ENCODE results near the gene FHIP1B.

The FHIP1B gene

GRCh38 chr11:6228520-6228919, 5.9 kb downstream of the FHIP1B start:
- Mint-ChIP-seq H3K36me3 (peaks cover 24% of the 10 kb centered on the region), H3K4me1 (peaks cover 46% of the 10 kb centered on the region), H3K9me3 (no peaks in the 10 kb centered on the region), H3K4me3 (no peak overlapping the region), H3K27me3 (no peaks in the 10 kb centered on the region), H3K27ac (no peak overlapping the region)
- ATAC-seq (ENCODE audit: low read depth), result no peak
- DNase-seq (ENCODE audit: low spot score in 2 of 2), result no peak

GRCh38 chr11:6225896-6226295, 8.5 kb downstream of the FHIP1B start:
- Mint-ChIP-seq H3K27ac (no peak overlapping the region), H3K4me1 (peaks cover 44% of the 10 kb centered on the region), H3K27me3 (no peaks in the 10 kb centered on the region), H3K4me3 (no peak overlapping the region), H3K36me3 (peaks cover 37% of the 10 kb centered on the region), H3K9me3 (no peaks in the 10 kb centered on the region)
- ATAC-seq (ENCODE audit: low read depth) (no peak), DNase-seq (ENCODE audit: low spot score in 2 of 2) (no peak)

GRCh38 chr11:6225024-6225423, 9.4 kb downstream of the FHIP1B start:
- peaks cover 38% of the 10 kb centered on the region for H3K4me1 Mint-ChIP-seq
- peaks cover 42% of the 10 kb centered on the region for H3K36me3 Mint-ChIP-seq
- no peaks in the 10 kb centered on the region for H3K9me3 Mint-ChIP-seq
- H3K4me3 Mint-ChIP-seq, result no peak overlapping the region
- DNase-seq (ENCODE audit: low spot score in 2 of 2) (no peak), ATAC-seq (ENCODE audit: low read depth) (no peak)
- no peaks in the 10 kb centered on the region for H3K27me3 Mint-ChIP-seq
- no peak overlapping the region for H3K27ac Mint-ChIP-seq

- ATAC-seq (ENCODE audit: low read depth) (no peak), DNase-seq (ENCODE audit: low spot score in 2 of 2) (no peak)
- Mint-ChIP-seq H3K27ac (no peak overlapping the region), H3K4me1 (peaks cover 36% of the 10 kb centered on the region), H3K4me3 (no peak overlapping the region), H3K27me3 (no peaks in the 10 kb centered on the region), H3K36me3 (peaks cover 42% of the 10 kb centered on the region), H3K9me3 (no peaks in the 10 kb centered on the region)
These were observed 10.0 kb downstream of the FHIP1B start for GRCh38 chr11:6224421-6224820.

GRCh38 chr11:6223854-6224253, 10.6 kb downstream of the FHIP1B start:
- ATAC-seq (ENCODE audit: low read depth) (no peak), DNase-seq (ENCODE audit: low spot score in 2 of 2) (no peak)
- H3K27ac Mint-ChIP-seq, result no peak overlapping the region
- H3K9me3 Mint-ChIP-seq, result no peaks in the 10 kb centered on the region
- H3K36me3 Mint-ChIP-seq, result peaks cover 44% of the 10 kb centered on the region
- H3K4me1 Mint-ChIP-seq, result peaks cover 33% of the 10 kb centered on the region
- no peaks in the 10 kb centered on the region for H3K27me3 Mint-ChIP-seq
- no peak overlapping the region for H3K4me3 Mint-ChIP-seq

GRCh38 chr11:6219359-6219758, 15.1 kb downstream of the FHIP1B start:
- DNase-seq (ENCODE audit: low spot score in 2 of 2) (no peak), ATAC-seq (ENCODE audit: low read depth) (no peak)
- Mint-ChIP-seq H3K4me1 (peaks cover 8% of the 10 kb centered on the region), H3K4me3 (no peak overlapping the region), H3K27me3 (no peaks in the 10 kb centered on the region), H3K27ac (no peak overlapping the region), H3K9me3 (no peaks in the 10 kb centered on the region), H3K36me3 (peaks cover 49% of the 10 kb centered on the region)

- no peaks in the 10 kb centered on the region for H3K27me3 Mint-ChIP-seq
- H3K36me3 Mint-ChIP-seq, result peaks cover 43% of the 10 kb centered on the region
- no peak overlapping the region for H3K27ac Mint-ChIP-seq
- DNase-seq (ENCODE audit: low spot score in 2 of 2) (no peak), ATAC-seq (ENCODE audit: low read depth) (no peak)
- H3K9me3 Mint-ChIP-seq, result no peaks in the 10 kb centered on the region
- H3K4me3 Mint-ChIP-seq, result no peak overlapping the region
- H3K4me1 Mint-ChIP-seq, result peaks cover 8% of the 10 kb centered on the region
These were observed 16.7 kb downstream of the FHIP1B start for GRCh38 chr11:6217722-6218121.

GRCh38 chr11:6216501-6216900, 17.9 kb downstream of the FHIP1B start:
- peaks cover 5% of the 10 kb centered on the region for H3K4me1 Mint-ChIP-seq
- H3K27me3 Mint-ChIP-seq, result no peaks in the 10 kb centered on the region
- no peak overlapping the region for H3K27ac Mint-ChIP-seq
- DNase-seq (ENCODE audit: low spot score in 2 of 2), result no peak
- no peak for ATAC-seq (ENCODE audit: low read depth)
- peaks cover 34% of the 10 kb centered on the region for H3K36me3 Mint-ChIP-seq
- no peaks in the 10 kb centered on the region for H3K9me3 Mint-ChIP-seq
- no peak overlapping the region for H3K4me3 Mint-ChIP-seq

GRCh38 chr11:6214530-6214929, 19.9 kb downstream of the FHIP1B start:
- Mint-ChIP-seq H3K27ac (no peak overlapping the region), H3K4me3 (no peak overlapping the region), H3K27me3 (no peaks in the 10 kb centered on the region), H3K36me3 (peaks cover 30% of the 10 kb centered on the region), H3K4me1 (peaks cover 3% of the 10 kb centered on the region), H3K9me3 (no peaks in the 10 kb centered on the region)
- DNase-seq (ENCODE audit: low spot score in 2 of 2) (no peak), ATAC-seq (ENCODE audit: low read depth) (no peak)

- Mint-ChIP-seq H3K4me1 (no peaks in the 10 kb centered on the region), H3K27me3 (no peaks in the 10 kb centered on the region), H3K9me3 (no peaks in the 10 kb centered on the region), H3K36me3 (peaks cover 17% of the 10 kb centered on the region), H3K4me3 (no peak overlapping the region), H3K27ac (no peak overlapping the region)
- ATAC-seq (ENCODE audit: low read depth) (no peak), DNase-seq (ENCODE audit: low spot score in 2 of 2) (no peak)
These were observed 24.0 kb downstream of the FHIP1B start for GRCh38 chr11:6210274-6210955.

- DNase-seq (ENCODE audit: low spot score in 2 of 2), result no peak
- Mint-ChIP-seq H3K4me1 (no peaks in the 10 kb centered on the region), H3K9me3 (no peaks in the 10 kb centered on the region), H3K4me3 (no peak overlapping the region), H3K36me3 (peaks cover 15% of the 10 kb centered on the region), H3K27me3 (no peaks in the 10 kb centered on the region), H3K27ac (no peak overlapping the region)
- no peak for ATAC-seq (ENCODE audit: low read depth)
These were observed 24.6 kb downstream of the FHIP1B start for GRCh38 chr11:6209801-6210200.

GRCh38 chr11:6206456-6207180, 27.8 kb downstream of the FHIP1B start:
- no peak for DNase-seq (ENCODE audit: low spot score in 2 of 2)
- Mint-ChIP-seq H3K4me3 (no peak overlapping the region), H3K9me3 (no peaks in the 10 kb centered on the region), H3K27ac (no peak overlapping the region), H3K4me1 (peaks cover 12% of the 10 kb centered on the region), H3K36me3 (peaks cover 18% of the 10 kb centered on the region), H3K27me3 (no peaks in the 10 kb centered on the region)
- ATAC-seq (ENCODE audit: low read depth), result no peak

- ATAC-seq (ENCODE audit: low read depth) (no peak), DNase-seq (ENCODE audit: low spot score in 2 of 2) (no peak)
- Mint-ChIP-seq H3K36me3 (peaks cover 15% of the 10 kb centered on the region), H3K4me3 (no peak within 1 kb of the TSS), H3K27ac (no peak within 1 kb of the TSS), H3K27me3 (no peaks in the 10 kb centered on the region), H3K9me3 (no peaks in the 10 kb centered on the region), H3K4me1 (peaks cover 12% of the 10 kb centered on the region)
These were observed 29.1 kb downstream of the FHIP1B start, which contains the start of gene C11orf42 for GRCh38 chr11:6205366-6205765. Gene C11orf42, plus strand, starts transcription at chr11:6205557. Its CDS starts 59 bp downstream, at chr11:6205616.

- no peaks in the 10 kb centered on the region for H3K9me3 Mint-ChIP-seq
- DNase-seq (ENCODE audit: low spot score in 2 of 2) (no peak), ATAC-seq (ENCODE audit: low read depth) (no peak)
- H3K27ac Mint-ChIP-seq, result no peak overlapping the region
- no peak overlapping the region for H3K4me3 Mint-ChIP-seq
- peaks cover 12% of the 10 kb centered on the region for H3K4me1 Mint-ChIP-seq
- H3K36me3 Mint-ChIP-seq, result peaks cover 13% of the 10 kb centered on the region
- no peaks in the 10 kb centered on the region for H3K27me3 Mint-ChIP-seq
These were observed 29.7 kb downstream of the FHIP1B start for GRCh38 chr11:6204706-6205105.

GRCh38 chr11:6203327-6203726, 31.1 kb downstream of the FHIP1B start:
- Mint-ChIP-seq H3K27me3 (no peaks in the 10 kb centered on the region), H3K9me3 (no peaks in the 10 kb centered on the region), H3K4me3 (no peak overlapping the region), H3K4me1 (peaks cover 12% of the 10 kb centered on the region), H3K36me3 (peaks cover 8% of the 10 kb centered on the region), H3K27ac (peak overlapping the region; percentile 2)
- no peak for DNase-seq (ENCODE audit: low spot score in 2 of 2)
- ATAC-seq (ENCODE audit: low read depth), result no peak

All from memory B cell (primary cell).